CD4-positive, alpha-beta T cell (primary cell): Measurements from ENCODE around the gene APC2. TPM values are rescaled to one million over a fixed set of nuclear protein-coding genes. Genes with fewer than 3 reads are reported as not detected.
A peak's percentile ranks its signal among the peaks of the same experiment; 100 is the strongest.

Source experiments
- ATAC-seq: fragments of 200-7000 bp; cut with Tn5 transposase; one replicate; pipeline ENCODE4 v1.10.0; 2022; ENCODE audit warnings: mild to moderate bottlenecking; ENCODE audit not compliant: poor library complexity
- CTCF ChIA-PET: fragments of 350-600 bp; sonication (Branson Sonifier 250); formaldehyde crosslinking; loops from one replicate; lab custom pipeline; 2021; ENCODE audit warnings: antibody characterized with exemption, inconsistent platforms; lab: Charles Lee
- POLR2A ChIA-PET: fragments of 350-600 bp; sonication (Branson Sonifier 250); formaldehyde crosslinking; loops from one replicate; lab custom pipeline; 2021; ENCODE audit warnings: antibody characterized with exemption, inconsistent platforms; lab: Charles Lee
- DNase-seq, 14 experiments: peaks; one replicate each; pipeline ENCODE4 v3.0.0-alpha.2; 2013 to 2020; ENCODE audit warnings: mixed read lengths in 2 of 14
- H3K27ac ChIP-seq, 2 donors: one replicate each; pipeline versions ENCODE4 v1.5.1 to v1.7.0; 2013; ENCODE audit warnings: low read length in 2 of 2, low read depth in 1 of 2, mild to moderate bottlenecking in 1 of 2
- H3K27me3 ChIP-seq, 2 experiments: 1 replicate in 1 of 2; 2 replicates in 1 of 2; pipeline versions ENCODE4 v1.6.1 to v1.7.0; 2013; ENCODE audit warnings: low read length in 2 of 2, control low read depth in 1 of 2, mild to moderate bottlenecking in 1 of 2, moderate library complexity in 1 of 2; ENCODE audit not compliant: insufficient read depth in 2 of 2, control insufficient read depth in 1 of 2
- H3K36me3 ChIP-seq: one replicate; pipeline ENCODE4 v1.6.1; 2013; ENCODE audit warnings: low read length, control low read depth; ENCODE audit not compliant: insufficient read depth
- H3K4me1 ChIP-seq: one replicate; pipeline ENCODE4 v1.6.1; 2013; ENCODE audit warnings: low read length, control low read depth; ENCODE audit not compliant: insufficient read depth
- H3K4me3 ChIP-seq: one replicate; pipeline ENCODE4 v1.5.1; 2013; ENCODE audit warnings: mild to moderate bottlenecking, low read length, moderate library complexity
- H3K9me3 ChIP-seq, 2 experiments: 1 replicate in 1 of 2; 2 replicates in 1 of 2; pipeline versions ENCODE4 v1.6.1 to v1.7.0; 2013; ENCODE audit warnings: low read length in 2 of 2, mild to moderate bottlenecking in 2 of 2, control low read depth in 1 of 2, moderate library complexity in 1 of 2; ENCODE audit not compliant: control insufficient read depth in 1 of 2, insufficient read depth in 1 of 2
- H3K27ac Mint-ChIP-seq: one replicate; pipeline ENCODE4 v1.8.0; 2020; ENCODE audit warnings: mixed read lengths
- H3K27me3 Mint-ChIP-seq: one replicate; pipeline ENCODE4 v1.8.0; 2021; ENCODE audit warnings: mixed read lengths
- H3K36me3 Mint-ChIP-seq: one replicate; pipeline ENCODE4 v1.8.0; 2021; ENCODE audit warnings: low read depth, mixed read lengths
- H3K4me1 Mint-ChIP-seq: one replicate; pipeline ENCODE4 v1.8.0; 2021; ENCODE audit warnings: low read depth, mixed read lengths
- H3K4me3 Mint-ChIP-seq: one replicate; pipeline ENCODE4 v1.8.0; 2020; ENCODE audit warnings: mild to moderate bottlenecking, mixed read lengths
- H3K9me3 Mint-ChIP-seq: one replicate; pipeline ENCODE4 v1.8.0; 2020; ENCODE audit warnings: mixed read lengths
- CTCF ChIP-seq: fragments of 200-600 bp; IDR thresholded peaks from one replicate; pipeline ENCODE4 v1.8.0; 2022; ENCODE audit warnings: antibody characterized with exemption, mild to moderate bottlenecking
- intact Hi-C, 2 experiments: fragments of 100-400 bp; cut with DNase I in 1 of 2; cut with micrococcal nuclease in 1 of 2; formaldehyde crosslinking; loops; one replicate each; pipeline versions ENCODE4 v1.15.1 to v1.9.0; 2023 to 2025; cut with DNase I, micrococcal nuclease
- total RNA-seq, 174 experiments: library from RNA in 2 of 174; stranded (reverse) in 2 of 174; gene quantifications; one replicate each; pipeline ENCODE4 v1.2.3 and lab custom pipeline; 2021 to 2026

The APC2 gene
- total RNA-seq, 2 experiments from 2014 or later, result 0.20 to 0.30 TPM

- TF ChIP-seq CTCF, result no peak
- Mint-ChIP-seq H3K27me3 (peaks cover 35% of the 10 kb centered on the region), H3K9me3 (no peaks in the 10 kb centered on the region), H3K27ac (no peak overlapping the region), H3K36me3 (peaks cover 18% of the 10 kb centered on the region), H3K4me1 (peaks cover 22% of the 10 kb centered on the region), H3K4me3 (no peak overlapping the region)
- intact Hi-C loops, result loop anchor here in 1 of 2 experiments (2.0 kb wide), 2 partner anchors 25 to 69 kb away; no protein-coding TSS in a partner anchor
- CTCF ChIA-PET, result interaction anchor here (0.8 to 2.5 kb wide), 6 partner anchors 9 to 130 kb away, joined by 3 to 16 read pairs (median 4); no protein-coding TSS in a partner anchor
- POLR2A ChIA-PET, result interaction anchor here (1.1 to 1.7 kb wide), 4 partner anchors 10 to 177 kb away, joined by 4 to 8 read pairs (median 6); partner anchors contain the start of gene CIRBP
- H3K36me3 ChIP-seq, result peaks cover 15% of the 10 kb centered on the region
- DNase-seq (no peak), ATAC-seq (no peak)
- H3K27me3 ChIP-seq, result peaks cover 40 to 52% of the 10 kb centered on the region in 2 experiments
- H3K9me3 ChIP-seq, result peaks cover 0 to 25% of the 10 kb centered on the region in 2 experiments
- H3K4me1 ChIP-seq, result peaks cover 44% of the 10 kb centered on the region
- H3K4me3 ChIP-seq, result no peak overlapping the region
- no peak overlapping the region for H3K27ac ChIP-seq
These were observed 3.8 kb upstream of the APC2 start for GRCh38 chr19:1445932-1446712.

- POLR2A ChIA-PET, result interaction anchor here (1.2 to 1.7 kb wide), 2 partner anchors 22 to 24 kb away, joined by 4 to 8 read pairs; no protein-coding TSS in a partner anchor
These were observed 3.0 kb upstream of the APC2 start for GRCh38 chr19:1446713-1447481.

More at GRCh38 chr19:1446713-1447481, 3.0 kb upstream of the APC2 start:
- H3K27me3 ChIP-seq, result peaks cover 46 to 60% of the 10 kb centered on the region in 2 experiments
- ATAC-seq (no peak), DNase-seq (peak in 6 of 14 experiments; percentile 17 to 65 (median 44))
- Mint-ChIP-seq H3K27ac (no peak overlapping the region), H3K4me1 (peaks cover 19% of the 10 kb centered on the region), H3K36me3 (peaks cover 10% of the 10 kb centered on the region), H3K4me3 (peak overlapping the region; percentile 48), H3K9me3 (no peaks in the 10 kb centered on the region), H3K27me3 (peaks cover 42% of the 10 kb centered on the region)
- H3K27ac ChIP-seq, result no peak overlapping the region
- H3K4me3 ChIP-seq, result no peak overlapping the region
- H3K9me3 ChIP-seq, result peaks cover 0 to 27% of the 10 kb centered on the region in 2 experiments
- TF ChIP-seq CTCF, result no peak
- peaks cover 7% of the 10 kb centered on the region for H3K36me3 ChIP-seq
- intact Hi-C loops, result no loop called here
- peaks cover 41% of the 10 kb centered on the region for H3K4me1 ChIP-seq
- CTCF ChIA-PET, result no interaction called here
